Measurements from ENCODE around the gene CDH2.

Gene CDH2

DNA sequence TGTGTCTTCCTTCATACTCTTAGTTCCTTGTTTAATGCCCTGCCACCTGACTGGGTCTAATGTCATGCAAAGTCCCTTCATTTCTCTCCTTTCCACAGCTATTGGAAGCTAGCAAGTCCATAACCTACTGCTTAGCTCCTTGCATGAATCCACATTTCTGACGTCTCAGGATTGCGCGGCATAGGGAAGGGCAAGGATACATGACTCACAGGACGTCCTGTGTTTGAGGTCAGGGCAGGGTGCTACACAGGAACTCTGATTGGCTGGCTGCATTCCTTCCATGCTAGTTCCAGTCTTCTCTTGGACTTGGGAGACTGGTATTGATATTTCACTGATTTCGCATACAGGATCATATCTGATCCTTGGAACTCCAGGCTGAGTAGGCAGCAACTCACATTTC is 137.9 kb downstream of the CDH2 start:
- no peak for DNase-seq

DNA sequence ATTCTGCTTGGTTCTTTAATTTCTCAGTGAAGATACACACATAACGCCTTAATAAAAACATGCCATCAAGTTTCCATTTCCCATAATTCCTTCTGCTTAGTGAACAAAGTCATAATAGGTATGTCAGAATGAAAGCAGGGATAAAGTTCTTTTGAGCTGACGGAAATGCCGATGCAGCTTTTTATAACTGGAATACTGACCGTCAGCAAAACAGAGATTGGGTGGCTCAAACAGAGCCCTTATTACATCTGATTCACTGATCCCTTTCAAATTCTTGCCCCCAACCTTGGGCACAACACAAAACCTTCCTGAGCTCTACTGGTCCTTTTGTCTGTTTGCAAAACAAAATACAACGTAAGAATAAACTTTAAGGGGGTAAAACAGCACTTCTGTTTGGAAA is 140.4 kb downstream of the CDH2 start:
- no peak for DNase-seq

DNA sequence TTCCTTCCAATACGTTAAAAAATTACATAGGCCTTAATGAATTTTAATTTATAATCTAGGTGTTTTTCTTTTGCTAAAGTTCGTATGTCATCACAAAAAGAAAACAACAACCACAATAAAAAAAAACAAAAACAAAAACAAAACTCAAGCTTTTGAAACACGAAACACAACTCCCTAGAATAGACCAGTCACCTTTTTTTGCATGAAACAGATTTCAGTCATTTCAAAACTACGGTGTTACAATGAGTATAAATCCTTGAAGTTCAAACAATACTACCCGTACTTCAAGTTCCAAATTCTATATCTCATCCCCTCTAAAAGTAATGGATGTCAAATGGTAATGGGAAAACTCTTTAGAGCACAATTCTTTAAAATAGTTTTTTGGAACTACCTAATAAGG is 142.4 kb downstream of the CDH2 start:
- no peak for DNase-seq

DNA sequence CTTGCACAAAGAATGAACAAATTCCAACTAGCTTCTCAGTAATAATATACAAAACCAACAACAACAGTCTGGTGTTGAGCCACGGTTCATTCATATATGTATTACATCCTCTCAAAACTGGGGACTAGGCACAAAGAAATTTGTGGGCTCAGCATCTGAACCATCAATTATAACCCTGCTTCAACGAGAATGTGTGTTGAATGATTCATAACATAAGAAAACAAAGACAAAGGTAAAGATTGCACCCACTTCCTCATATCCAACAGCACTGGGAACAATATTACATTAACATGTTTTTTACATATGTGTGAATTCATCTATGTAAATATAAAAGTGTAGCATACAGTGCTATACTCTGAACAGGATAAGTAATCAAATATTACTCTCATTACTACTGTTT is 144.8 kb downstream of the CDH2 start:
- DNase-seq, result no peak

DNA sequence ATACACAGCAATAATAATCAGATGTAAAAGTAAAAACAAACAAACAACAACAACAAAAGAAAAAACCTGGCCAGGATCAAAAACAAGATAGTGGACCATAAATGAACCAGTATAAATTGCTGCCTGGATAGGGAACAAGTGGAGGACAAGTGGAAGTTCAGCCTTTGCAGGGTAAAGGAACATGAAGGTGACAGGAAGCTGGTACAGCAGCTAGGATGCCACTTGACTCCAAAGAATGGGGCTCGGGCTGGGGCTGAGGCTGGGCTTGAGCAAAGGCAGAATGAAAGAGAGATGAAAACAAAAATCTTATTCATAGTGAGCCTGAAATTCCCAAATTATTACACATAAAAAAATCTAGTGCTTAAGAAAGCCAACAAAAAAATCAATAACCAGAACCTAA is 146.5 kb downstream of the CDH2 start:
- DNase-seq, result no peak

DNA sequence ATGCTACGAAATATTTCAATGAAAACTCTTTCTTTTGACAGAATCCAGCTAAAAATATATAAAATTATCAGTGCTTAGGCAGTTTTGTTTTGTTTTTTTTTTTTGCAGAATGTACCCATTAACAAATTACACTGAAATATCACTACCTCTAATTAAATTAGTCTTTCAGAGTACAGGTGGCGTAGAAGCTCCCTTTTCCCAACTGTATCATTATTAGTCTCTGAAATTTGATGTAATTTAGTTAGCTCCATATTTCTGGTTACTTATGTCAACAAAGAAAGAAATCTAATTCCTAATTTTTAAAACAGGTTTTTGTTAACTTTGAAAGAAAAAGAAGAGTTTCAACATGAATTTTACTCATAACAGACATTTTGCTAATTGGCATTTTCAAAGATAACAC is 149.2 kb downstream of the CDH2 start:
- no peak for DNase-seq

DNA sequence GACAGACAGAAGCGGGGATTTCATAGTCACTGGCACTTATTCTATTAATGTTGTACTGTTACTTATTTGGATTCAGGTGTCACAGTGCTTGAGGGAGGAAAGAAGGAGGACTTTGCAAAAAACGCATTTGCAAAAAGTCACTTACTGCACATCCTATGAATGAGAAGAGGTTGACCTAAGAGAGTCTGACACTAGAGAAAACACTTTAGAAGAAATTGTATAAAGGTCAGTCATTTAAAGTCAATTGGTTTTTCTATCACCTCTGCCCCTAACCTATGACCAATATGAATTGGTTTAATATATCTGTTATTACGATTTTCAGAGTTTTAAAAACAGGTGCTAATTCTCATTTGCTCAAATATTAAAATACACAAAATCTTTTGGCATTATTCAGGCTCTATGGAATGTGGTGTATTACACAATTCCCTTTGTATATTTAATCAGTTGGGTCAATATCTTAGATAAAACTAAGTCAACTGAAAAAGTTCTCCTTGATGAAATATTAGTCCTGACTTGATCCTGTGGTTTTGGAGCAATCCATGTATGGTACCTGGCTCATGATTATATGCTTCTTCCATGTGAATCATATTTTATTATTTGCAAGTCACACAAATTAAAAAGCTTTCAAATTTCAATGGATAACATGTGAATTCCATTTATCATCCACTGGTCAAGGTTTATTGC is 157.4 kb downstream of the CDH2 start:
- DNase-seq, result no peak

DNA sequence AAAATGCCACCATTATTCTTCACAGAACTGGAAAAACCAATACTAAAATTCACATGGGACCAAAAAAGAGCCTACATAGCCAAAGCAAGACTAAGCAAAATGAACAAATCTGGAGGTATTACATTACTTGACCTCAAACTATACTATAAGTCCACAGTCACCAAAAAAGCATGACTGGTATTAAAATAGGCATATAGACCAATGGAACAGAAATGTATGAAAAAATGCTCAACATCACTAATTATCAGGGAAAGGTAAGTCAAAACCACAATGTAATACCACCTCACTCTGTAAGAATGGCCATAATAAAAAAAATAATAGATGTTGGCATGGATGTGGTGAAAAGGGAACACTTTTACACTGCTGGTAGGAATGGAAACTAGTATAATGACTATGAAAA is 158.6 kb downstream of the CDH2 start:
- no peak for DNase-seq

DNA sequence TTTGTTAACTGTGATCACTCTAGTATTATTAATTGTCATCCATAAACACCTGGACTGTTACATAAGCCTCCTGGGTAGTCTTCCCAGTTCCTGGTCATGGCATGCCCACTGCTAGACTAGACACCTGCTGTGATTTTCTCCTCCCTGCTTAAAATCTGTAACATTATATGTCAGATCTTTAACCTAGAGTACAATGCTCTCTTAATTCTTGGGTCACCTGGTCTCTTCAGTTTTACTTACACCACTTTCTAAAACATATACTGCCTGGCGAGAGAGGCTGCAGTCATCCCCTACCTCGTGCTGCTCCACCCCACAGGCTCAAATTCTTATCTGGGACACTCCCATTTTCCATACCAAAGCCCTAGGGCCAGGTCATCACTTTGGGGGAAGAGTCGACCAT is 161.3 kb downstream of the CDH2 start:
- DNase-seq, result no peak

DNA sequence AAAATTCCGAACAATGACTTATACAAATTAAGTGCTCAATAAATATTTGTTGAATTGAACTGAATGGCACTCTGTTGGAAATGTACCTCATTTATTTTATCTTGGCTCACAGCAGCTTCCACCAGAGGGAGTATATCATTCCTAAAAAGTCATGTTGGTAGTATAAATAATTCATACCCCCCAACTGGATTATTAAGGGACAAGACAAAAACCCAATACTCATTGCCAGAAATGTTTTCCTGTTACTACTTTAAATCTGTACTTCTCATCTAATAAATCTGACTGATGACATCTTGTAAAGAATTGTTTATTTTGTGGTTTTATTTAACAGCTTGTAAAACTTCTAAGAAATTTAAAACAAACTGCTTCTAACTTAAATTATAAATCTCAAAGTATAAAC is 163.9 kb downstream of the CDH2 start:
- DNase-seq, result no peak

DNA sequence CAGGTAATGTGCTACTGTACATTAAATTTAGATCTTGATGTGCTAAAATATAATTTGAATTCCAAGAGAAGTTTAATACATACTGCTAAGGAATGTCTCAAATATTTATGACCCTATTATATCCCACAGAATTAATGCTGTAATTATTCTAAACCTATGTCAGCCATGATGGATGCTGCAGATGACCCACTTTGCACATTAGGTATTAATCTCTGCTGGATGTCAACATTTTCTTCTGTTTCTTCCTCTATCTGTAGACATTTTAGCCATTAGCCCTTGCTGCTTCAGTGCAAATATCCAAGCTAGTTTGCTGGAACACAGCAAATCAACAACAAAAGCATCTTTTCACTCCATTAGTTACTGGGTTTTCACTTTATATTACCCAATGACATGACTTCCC is 164.6 kb downstream of the CDH2 start:
- DNase-seq, result no peak

DNA sequence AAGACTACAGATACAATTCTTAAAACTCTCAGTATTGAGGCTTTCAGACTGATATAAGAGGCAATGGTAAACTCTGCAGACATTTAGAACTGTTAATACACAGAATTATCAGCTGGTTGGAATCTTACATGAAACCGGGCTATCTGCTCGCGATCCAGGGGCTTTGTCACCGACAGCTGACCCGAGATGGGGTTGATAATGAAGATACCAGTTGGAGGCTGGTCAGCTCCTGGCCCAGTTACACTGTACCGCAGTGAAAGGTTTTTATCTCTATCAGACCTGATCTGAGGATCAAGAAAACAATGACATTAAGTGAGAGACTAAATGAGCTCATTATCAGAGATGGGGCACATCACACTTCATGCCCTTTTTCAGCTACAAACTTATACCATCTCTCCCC is 167.3 kb downstream of the CDH2 start:
- no peak for DNase-seq

DNA sequence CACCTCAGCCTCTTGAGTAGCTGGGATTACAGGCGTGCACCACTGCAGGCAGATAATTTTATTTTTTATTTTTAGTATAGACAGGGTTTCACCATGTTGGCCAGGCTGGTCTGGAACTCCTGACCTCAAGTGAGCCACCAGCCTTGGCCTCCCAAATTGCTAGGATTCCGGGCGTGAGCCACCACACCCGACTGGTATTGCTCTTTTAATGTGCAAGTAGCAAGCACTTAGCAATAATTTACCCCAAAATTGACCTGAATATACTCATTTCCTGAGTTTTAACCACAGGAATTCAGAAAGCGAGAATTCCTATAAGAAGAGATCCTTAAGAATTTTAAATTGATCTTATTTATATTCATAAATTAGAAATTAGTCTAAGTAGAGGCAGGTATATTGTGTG is 169.1 kb downstream of the CDH2 start:
- no peak for DNase-seq

DNA sequence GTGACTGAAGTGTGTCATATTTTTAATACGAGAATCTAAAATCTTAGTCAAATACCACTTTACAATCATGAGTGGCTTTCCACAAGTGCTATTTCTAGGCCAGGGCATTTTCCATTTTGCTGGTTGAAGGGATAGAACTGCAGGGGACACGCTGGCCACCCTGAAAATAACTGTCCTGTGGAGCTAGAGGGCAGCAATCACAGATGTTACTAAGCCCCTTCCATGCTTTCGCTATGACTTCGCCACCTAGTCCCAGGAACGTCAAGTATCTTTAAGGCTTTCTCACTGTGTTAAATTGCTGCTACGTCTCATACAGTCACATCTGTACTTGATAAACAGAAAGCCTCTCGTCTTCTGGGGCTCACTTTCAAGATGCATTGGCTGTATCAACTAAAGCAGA is 171.8 kb downstream of the CDH2 start:
- no peak for DNase-seq

DNA sequence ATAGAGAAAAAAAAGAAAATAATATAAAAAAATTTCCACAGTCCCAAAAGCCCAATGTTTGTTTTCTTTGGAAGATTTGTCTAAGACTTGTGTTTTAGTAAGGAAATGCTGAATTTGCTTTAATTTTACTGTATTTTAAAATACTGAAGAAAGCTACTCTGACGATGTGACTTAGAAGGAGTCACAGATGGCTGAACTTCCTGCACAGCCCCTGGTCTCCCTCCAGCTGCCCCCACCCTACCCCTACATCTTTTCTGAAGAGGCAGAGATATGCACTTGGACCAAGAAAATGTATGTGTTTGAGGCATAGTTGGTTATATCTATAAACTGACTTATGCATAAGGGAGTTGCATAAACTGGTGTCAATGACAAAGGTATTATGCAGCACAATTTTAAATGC is 172.3 kb downstream of the CDH2 start:
- no peak for DNase-seq

DNA sequence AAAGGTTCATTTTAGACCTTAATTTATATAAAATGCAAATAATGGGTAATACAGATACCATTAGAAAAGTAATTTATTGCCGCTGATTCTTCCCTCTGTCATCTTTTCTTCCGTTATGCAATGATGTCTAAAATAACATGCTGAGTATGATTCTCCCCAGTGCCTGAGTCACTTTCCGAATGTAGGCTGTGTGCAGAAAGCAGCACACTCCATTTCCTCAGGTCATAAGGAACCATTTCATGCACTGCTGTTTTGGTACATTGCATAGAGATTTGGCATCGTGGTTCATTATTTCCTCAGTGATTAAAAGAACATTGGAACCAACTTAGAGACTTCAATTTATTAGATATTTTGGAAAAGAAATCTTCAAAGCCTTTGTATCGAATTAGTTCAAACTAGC is 173.5 kb downstream of the CDH2 start:
- no peak for DNase-seq

DNA sequence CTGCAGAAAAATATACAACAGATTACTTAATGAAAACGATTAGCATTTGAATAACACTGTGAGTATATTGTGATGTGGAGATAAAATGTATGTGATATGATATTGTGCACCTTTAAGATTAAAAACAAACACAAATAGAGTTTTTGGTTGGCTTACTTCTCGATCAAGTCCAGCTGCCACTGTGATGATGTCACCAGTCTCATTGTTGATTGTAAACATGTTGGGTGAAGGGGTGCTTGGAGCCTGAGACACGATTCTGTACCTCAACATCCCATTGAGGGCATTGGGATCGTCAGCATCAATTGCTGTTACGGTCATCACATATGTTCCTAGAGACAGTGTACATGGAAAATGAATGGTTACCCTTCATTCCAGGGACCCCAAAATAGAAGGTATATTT is 174.1 kb downstream of the CDH2 start:
- no peak for DNase-seq

DNA sequence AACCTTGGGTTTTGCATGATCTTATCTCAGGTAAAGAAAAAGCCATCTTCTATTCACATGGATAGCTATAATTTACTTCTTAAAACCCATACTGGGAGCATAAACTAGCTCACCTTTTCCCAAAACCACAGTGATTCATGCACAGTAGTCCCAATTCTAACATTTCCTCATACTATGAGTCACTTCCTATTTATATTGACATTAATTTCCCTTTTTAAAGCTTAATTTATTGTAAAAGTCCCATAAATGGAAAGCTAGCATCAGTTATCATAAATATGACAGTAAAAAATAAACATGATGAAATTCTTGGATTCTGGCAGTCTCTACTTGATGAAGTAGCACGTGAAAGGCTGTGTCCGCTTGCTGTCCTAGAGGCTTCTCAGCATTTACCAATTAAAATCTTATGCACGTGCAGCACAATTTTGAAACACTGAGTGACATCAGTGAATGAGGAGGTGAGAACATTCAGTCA is 180.1 kb downstream of the CDH2 start:
- DNase-seq, result no peak

DNA sequence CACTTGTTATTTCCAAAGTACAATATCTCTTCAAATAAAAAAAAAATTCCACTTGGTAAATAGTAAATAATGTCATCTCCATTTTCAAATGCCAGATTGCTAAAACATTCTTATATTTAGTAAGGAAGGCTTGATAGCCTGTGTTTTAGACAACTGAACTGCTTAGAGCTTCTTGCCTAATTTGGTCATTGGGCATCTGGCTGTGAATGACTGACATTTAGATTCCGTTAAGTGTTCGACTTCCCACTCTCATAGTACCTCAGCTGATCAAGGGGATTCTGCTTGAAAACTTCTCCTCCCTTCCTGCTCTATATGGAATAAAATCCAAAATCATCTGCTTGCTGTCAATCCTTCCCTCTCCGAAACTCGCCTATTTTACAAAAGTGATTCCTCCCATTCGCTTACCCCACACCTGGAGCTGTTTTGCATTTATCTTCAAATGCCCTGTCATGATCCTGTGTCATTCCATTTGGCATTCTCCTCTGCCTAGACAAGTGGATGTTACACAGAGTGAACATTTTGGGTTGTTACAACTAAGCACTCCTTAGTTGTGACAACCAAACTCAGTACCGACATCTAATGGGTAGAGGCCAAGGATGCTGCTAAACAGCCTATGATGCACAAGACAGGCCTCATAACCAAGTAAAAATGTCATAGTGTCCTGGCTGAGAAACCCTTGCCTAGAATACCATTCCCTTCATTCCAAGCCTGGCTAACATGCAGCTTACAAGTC is 181.0 kb downstream of the CDH2 start:
- no peak for DNase-seq

DNA sequence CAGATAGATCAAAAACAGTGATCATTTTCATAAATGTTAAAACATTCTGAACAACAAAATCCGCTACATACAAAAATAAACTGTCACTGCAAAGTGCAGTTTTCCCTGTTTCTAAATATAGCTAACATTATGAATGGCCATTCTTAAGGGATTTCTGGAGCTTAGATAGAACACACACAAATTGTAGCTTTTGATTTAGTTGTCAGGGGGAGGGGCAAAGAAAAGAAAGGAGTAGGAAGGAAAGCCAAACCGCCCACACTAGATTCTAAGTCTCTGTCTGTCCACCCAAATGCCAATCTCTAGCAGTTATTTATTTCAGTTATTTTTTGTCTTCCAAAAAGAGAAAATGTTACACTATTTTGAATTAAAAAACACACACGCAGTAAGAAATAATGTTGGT is 182.4 kb downstream of the CDH2 start:
- DNase-seq, result no peak

DNA sequence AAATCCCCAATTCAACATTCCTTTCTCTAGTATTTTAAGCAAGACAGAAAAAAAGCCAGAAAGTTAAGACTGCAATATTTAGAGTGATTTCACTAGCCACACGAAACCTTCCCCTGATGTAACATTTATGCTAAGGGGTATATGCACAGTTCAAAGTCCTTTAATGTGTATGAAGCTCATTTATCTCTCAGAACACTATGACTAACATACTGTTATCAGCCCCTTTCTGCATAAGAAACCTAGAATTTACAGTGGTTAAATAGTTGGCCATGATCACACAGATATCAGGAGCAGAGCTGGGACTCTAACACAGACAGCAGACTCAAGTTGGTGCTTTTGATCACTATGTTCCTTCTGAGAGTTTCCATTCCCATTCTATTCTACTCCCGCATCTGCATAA is 185.5 kb downstream of the CDH2 start:
- DNase-seq, result no peak

DNA sequence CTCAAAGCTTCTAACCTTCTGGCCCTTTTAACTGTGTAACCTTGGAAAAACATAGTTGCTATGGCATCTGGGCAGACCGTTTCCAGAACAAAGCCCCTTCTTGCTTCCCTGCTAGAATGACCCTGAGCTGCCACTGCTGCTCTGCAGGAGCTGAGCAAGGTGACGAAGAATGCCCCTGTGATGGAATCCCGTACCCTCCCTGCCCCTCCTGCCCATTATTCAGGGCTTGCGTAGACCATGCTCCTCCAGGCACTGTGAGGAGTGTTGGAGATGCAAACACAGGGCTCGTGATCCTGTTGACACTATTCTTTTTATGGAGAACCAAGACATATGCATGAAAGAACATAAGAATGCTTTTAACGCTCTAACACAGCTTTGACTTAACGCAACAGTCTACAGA is 191.1 kb downstream of the CDH2 start:
- no peak for DNase-seq

DNA sequence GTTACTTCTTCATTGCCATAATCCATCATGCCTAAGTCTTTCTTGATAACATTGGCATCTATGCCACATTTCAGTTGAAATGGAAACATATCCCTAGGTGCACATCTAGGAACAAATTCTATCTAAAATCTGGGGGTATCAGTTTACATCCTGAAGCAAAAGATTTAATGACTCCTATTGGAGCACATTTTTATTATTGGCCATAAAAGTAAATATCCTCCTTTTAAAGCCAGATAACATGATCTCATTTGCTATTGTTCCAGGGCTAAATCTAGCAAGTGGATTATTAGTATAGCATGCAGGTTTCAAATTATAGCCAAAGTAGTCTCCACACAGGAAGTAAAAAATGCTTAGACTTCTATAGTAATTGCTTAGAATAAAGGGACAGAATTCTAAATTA is 193.2 kb downstream of the CDH2 start:
- no peak for DNase-seq

DNA sequence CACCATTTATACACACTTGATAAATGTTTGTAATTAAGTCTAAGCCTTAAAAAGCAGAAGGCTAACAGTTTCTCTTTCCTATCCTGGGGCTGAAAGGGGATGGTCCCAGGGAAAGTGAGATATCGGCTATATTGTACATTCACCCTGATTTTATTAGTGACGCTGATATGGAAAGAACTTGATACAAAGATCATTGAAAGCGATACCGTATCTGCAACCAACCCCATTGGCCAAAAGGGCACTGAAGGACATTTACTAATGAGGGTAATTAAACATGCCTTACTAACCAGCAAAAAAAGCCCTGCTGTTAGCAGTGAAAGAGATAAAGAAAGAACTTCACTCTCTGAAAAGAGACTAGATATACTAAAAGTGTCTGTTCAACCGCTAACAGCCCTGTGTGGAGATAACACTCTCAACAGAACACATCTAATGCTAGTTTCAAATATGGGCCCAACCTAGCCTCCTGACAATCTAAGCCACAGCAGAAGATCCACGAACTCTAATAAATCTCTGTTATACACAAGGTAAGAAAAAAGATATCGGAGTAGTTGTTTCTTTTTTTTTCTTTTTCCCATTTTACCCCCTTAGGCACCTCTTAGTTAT is 200.0 kb downstream of the CDH2 start:
- no peak for DNase-seq

DNA sequence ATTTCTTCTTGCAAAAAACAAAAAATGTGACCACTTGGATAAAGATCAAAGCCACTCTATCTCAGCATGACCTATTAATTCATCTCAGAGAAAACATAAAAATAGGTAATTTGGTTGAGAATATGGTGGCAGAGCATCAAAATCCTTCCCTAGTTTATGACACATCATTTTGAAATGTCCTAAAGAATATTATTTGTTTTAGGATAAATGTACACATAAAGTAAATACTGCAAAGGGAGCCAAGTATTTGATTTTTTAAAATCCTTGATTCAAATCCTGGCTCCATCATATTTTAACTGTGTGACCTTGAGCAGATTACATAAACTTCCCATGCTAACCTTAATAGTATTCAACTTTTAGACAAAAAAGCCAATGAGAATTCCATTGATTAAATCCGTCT is 206.6 kb downstream of the CDH2 start:
- no peak for DNase-seq
